ENCODE measurements around the gene TMEM222.

- TF ChIP-seq POLR2AphosphoS5 (IDR thresholded peaks at IDR 0.05; ENCODE audit: low read depth, low read length) (no peak), SIN3A (IDR thresholded peaks at IDR 0.05; ENCODE audit: borderline replicate concordance, insufficient read depth, low read length) (no peak)
Observed at GRCh38 chr1:27298632-27299384, 23.2 kb upstream of the TMEM222 start.

Data from PFSK-1 (cell line).